ENCODE results near the gene RTTN. TPM values are rescaled to one million over a fixed set of nuclear protein-coding genes. Genes with fewer than 3 reads are reported as not detected.

The RTTN gene
- total and polyA plus RNA-seq, 2 donors (not counting 3 experiments of a cell fraction or from before 2014, with no cell fraction given): 3.1 to 17.4 TPM

GRCh38 chr18:70029163-70029562 lies 176.3 kb downstream of the RTTN start:
- POLR2A ChIA-PET: no interaction called here
- CTCF ChIA-PET: interaction anchor here (0.7 kb wide), 1 partner anchor 16 kb away, joined by 3 read pairs; no protein-coding TSS in a partner anchor
- Histone ChIP-seq H3K27ac (ENCODE audit: insufficient read depth, low read depth, low read length) (no peak overlapping the region), H3K36me3 (ENCODE audit: control insufficient read depth in 2 of 2, extremely low read depth in 1 of 2, insufficient read depth in 2 of 2, low read length in 2 of 2) (no peaks in the 10 kb centered on the region), H3K9me1 (replicated peaks; ENCODE audit: control insufficient read depth, extremely low read depth, insufficient read depth, low read length) (no peaks in the 10 kb centered on the region), H3K4me2 (ENCODE audit: insufficient read depth, low read length) (no peak overlapping the region), H3K9ac (replicated peaks; ENCODE audit: extremely low read depth, insufficient read depth, low read length) (no peak overlapping the region), H4K20me1 (replicated peaks; ENCODE audit: control insufficient read depth, extremely low read depth, insufficient read depth, low read length) (no peaks in the 10 kb centered on the region), H3K4me3 (replicated peaks in 1 of 3; ENCODE audit: insufficient read depth in 1 of 3, low read depth in 1 of 3, low read length in 3 of 3) (no peak overlapping the region), H3K4me1 (ENCODE audit: control insufficient read depth, extremely low read depth, insufficient read depth, low read length) (no peaks in the 10 kb centered on the region), H3K79me2 (ENCODE audit: control insufficient read depth, insufficient read depth, low read length) (no peaks in the 10 kb centered on the region), H2AFZ (ENCODE audit: low read depth, low read length) (no peak overlapping the region), H3K9me3 (replicated peaks; ENCODE audit: control insufficient read depth, insufficient read depth, low read length) (no peaks in the 10 kb centered on the region), H3K27me3 (ENCODE audit: control insufficient read depth in 2 of 2, insufficient read depth in 2 of 2, low read length in 2 of 2) (no peaks in the 10 kb centered on the region)
- FAIRE-seq (no peak), DNase-seq (ENCODE audit: low read depth, low spot score) (no peak)
- intact Hi-C loops (cut with micrococcal nuclease): no loop called here
- TF ChIP-seq FOS (IDR thresholded peaks at IDR 0.05; ENCODE audit: borderline replicate concordance, insufficient read depth, low read length) (no peak), POLR2AphosphoS5 (IDR thresholded peaks at IDR 0.05; ENCODE audit: insufficient read depth, low read depth, low read length) (no peak), CTCF (IDR thresholded peaks at IDR 0.05; ENCODE audit: extremely low read depth in 1 of 2, insufficient read depth in 1 of 2, low read depth in 1 of 2, low read length in 2 of 2) (no peak), MAX (IDR thresholded peaks at IDR 0.05; ENCODE audit: insufficient read depth, insufficient read length) (no peak), MYC (IDR thresholded peaks at IDR 0.05; ENCODE audit: low read depth, low read length) (no peak), JUN (IDR thresholded peaks at IDR 0.05; ENCODE audit: borderline replicate concordance, insufficient read depth, insufficient read length, low read depth) (no peak), GATA2 (IDR thresholded peaks at IDR 0.05; ENCODE audit: insufficient read depth, insufficient read length, low read depth, low read length) (no peak), EZH2 (IDR thresholded peaks at IDR 0.05; ENCODE audit: borderline replicate concordance, low read depth, low read length, severe bottlenecking) (no peak), POLR2A (IDR thresholded peaks at IDR 0.05; ENCODE audit: low read depth, low read length) (no peak)
- BruUV-seq (replicated peaks): no TSS peak
- dilution Hi-C loops (cut with MboI; ENCODE audit: extremely low pct_ligation_motif_present, low sequenced_read_pairs): no loop called here
